NCI-H526 (cell line): ENCODE data around the gene TMTC4.
A peak's percentile ranks its signal among the peaks of the same experiment; 100 is the strongest.
"Not testable (repeated sequence)": the region's sequence is repeated elsewhere in the genome, so short reads cannot be mapped to it uniquely, and the experiment has no call there.

ENCODE experiments used
- DNase-seq, 2 experiments: peaks; one replicate each; lab custom pipeline; 2025; lab: John Stamatoyannopoulos, UW

TMTC4 gene

GRCh38 chr13:100627120-100627519 is 47.5 kb downstream of the TMTC4 start:
- DNase-seq = no peak

GRCh38 chr13:100625447-100625846 is 49.1 kb downstream of the TMTC4 start:
- no peak for DNase-seq

DNA sequence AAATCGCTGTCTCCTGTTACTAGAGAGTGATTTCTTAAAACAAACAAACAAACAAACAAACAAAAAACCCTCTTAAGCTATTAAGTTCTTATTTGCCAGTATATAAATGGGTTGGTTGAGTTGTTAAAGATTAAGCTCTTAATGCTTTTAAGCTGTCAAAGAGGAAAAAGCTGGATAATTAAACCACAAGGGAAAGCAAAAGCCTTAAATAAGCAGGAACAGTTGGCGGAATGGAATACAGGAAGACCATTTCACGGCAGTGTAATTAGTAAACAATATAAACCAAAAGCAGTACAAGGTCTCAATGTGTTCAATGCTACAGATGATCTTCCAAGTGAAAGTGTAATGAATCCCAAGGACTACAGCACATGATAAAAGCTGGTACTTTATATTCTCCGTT is 53.8 kb downstream of the TMTC4 start:
- DNase-seq = no peak

DNA sequence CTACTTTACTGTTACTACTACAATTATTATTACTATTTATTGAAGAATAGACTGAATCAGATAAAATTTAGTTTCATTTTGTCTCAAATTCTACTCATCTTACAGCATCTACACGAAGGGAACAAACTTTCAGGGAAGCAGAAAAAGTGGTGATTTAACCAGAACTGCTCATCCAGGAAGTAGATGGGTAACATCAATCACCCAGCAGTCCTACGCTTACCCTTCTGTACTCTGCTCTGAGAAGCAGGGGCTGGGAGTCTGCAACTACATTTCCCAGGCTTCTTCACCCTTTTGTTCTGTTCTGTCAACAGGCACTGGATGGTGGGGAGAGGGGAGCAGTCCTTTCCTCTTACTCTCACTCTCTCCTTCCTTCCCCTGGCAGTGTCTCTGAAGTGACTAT is 54.7 kb downstream of the TMTC4 start:
- no peak for DNase-seq

GRCh38 chr13:100618897-100619296 is 55.7 kb downstream of the TMTC4 start:
- not testable (repeated sequence) for DNase-seq

GRCh38 chr13:100613031-100613430 is 61.6 kb downstream of the TMTC4 start:
- no peak for DNase-seq

DNA sequence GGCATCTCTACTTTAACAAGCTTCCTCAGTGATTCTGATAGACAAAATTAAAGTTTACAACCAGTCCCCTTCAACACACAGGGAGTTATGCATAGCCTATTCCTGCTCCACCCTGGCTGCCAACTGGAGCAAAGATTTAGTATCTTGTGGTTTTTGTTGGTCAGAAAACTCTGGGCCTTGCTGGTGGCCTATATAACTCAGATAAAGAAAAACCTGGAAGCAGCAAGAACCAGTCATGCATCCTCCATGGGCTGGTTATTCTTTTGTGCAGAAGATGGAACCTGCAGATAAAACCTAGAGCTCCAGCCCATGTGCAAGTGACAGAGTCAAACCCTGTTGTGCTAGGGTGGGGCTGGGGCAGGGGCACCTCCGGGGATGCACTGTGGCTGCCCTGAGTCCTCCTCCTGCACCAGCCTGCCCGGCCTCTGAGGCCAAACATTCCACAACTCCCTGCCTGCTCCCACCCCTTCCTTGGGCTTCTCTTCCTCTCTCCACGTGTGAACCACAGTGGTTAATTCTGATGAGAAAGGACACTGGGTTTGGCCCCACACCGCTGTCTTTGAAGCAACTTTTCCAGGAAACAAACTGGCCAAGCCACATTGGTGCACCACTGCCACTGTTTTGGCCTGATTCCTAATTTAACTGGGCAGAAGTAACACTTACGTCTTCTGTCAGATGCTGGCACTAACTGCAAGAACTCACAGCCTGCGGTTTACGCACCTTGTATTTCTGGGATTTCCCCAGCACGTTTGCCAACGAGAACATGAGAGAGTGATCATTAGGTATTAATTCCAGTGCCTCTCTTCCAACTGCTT is 62.7 kb downstream of the TMTC4 start:
- no peak for DNase-seq

- no peak for DNase-seq
Measured at GRCh38 chr13:100610391-100611347, 63.9 kb downstream of the TMTC4 start.

DNA sequence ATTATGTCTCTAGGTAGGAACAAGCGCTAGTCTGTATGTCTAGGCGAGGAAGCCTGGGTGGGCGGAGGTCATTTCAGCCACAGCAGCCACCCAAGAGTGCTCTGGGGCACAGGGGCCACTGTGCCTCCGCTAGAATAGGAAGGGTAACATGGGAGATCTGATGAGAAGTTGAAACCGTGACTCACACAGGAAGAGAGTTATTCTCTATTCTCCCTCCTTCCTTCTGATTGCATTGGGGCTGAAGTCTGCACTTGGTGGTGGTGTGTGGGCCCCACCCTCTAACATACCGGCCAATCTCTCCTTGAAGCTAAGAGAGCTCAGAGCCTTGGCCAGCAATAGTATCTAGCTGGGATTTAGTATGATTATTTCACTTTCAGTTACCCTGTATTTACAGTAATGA is 65.7 kb downstream of the TMTC4 start:
- no peak for DNase-seq

GRCh38 chr13:100608489-100608888 is 66.1 kb downstream of the TMTC4 start:
- DNase-seq = no peak

GRCh38 chr13:100604918-100605710 is 69.5 kb downstream of the TMTC4 start:
- no peak for DNase-seq

DNA sequence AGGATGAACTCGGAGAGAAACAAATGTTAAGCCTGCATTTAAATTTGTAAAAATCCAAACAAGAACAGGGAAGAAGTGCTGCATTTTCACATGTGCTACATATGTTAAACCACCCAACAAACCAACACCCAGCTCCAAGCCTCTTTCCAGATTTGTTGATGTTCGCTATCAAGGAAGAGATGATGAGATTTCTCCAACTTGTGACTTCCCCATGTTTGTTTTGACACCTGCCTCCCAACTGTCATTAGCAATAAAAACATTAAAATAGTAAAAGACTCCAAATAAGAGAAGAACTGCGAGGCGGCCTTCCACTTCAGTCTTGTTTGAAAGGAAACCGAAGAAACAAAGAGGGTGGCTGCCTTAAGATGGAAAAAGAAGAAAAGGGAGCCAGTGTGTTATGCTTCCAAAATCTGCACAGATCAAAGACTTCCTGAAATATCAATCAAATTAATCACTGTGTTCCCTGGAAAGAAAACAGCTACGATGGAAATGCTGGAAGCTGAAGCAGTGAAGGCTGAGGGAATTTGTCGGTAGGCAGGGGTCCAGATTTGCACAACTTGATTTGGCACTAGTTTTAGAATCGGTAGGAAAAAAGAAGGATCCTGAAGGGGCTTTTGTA is 72.0 kb downstream of the TMTC4 start:
- no peak for DNase-seq

DNA sequence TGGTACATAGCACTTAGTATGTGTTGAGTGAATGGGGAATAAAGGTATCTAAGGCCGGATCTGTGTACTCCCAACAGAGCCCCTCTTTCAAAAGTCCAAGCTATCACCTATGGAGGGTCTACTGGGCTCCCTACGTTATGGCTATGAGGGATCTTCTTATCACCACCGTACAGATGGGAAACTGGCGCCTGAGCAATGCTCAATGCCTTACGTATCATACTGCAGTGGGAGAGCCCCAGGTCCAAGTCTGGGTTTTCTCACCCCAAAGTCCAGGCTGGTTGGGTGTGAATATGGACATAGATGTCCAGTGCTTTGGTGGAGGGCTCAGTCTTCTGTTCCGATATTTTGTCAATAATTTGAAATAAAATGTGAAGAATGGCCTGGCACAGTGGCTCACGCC is 72.9 kb downstream of the TMTC4 start:
- no peak for DNase-seq

DNA sequence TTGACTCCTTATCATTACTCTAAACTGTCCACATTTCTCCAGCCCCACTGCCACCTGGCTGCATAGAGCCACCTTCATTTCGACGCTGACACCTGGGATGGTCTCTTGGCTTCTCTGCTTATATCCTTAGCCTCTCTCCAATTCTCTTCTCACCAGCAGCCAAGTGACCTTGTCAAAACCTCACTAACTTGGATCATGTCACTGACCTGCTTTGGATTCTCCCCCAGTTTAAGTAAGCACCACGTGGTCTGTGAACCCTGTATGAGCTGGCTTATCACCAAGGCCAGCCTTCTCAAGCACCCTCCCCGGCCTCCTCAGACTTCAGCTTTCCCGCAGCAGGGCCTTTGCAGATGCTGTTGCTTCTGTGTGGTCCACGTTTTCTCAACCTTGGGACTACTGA is 73.7 kb downstream of the TMTC4 start:
- no peak for DNase-seq

- no peak for DNase-seq
Measured at GRCh38 chr13:100600461-100600860, 74.1 kb downstream of the TMTC4 start.

GRCh38 chr13:100597253-100597652 is 77.3 kb downstream of the TMTC4 start:
- no peak for DNase-seq

GRCh38 chr13:100596516-100596915 is 78.1 kb downstream of the TMTC4 start:
- no peak for DNase-seq

DNA sequence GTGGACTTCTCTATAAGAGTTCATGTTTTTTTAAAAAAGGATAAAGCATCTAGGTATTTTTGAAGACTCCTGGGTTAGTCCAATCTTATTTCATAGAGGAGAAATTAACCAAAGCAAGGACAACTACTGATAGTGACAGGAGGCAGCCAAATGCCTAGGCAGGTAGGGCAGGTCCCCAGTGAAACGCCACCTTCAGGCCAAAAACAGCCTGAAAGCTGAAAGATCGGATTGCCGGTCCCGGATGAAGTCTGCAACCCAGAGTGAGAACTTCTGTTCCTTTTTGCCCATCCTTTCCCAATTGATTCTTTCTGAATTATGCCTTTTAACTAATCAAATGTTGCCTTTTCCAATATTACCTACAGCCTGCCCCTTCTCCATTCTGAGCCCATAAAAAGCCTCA is 79.9 kb downstream of the TMTC4 start:
- peak in 1 of 2 experiments; percentile 14 for DNase-seq

DNA sequence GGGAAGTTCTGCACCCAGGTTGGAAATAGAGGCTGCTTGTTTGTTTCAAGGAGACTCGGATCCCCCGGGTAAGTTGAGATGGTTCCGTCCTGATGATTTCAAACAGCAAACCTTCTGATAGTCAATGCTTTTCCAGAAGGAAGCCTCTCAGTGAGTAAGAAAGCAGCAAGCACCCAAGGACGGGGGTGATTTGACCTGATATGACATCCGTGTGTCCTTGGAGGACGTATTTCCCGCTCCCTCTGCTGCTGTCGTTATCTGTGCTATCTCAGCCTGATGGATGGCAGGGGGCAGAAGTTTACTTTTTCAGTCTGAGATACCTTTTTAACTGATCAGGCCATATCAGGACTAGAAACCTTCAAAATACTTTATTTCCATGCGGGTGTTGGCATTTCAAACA is 80.3 kb downstream of the TMTC4 start:
- no peak for DNase-seq

GRCh38 chr13:100589178-100589725 is 85.3 kb downstream of the TMTC4 start:
- DNase-seq = no peak
